Trophoblast cell (in vitro differentiated cells and primary cell): ENCODE measurements around the gene G6PD.

ENCODE experiments used
- DNase-seq, 2 donors: peaks; one replicate each; pipeline ENCODE4 v3.0.0-alpha.2; 2016
- H2AFZ ChIP-seq: 2 replicates; pipeline ENCODE4 v1.6.1; 2013; ENCODE audit warnings: low read length, moderate library complexity, mild to moderate bottlenecking; ENCODE audit not compliant: insufficient read depth, poor library complexity
- H2AK5ac ChIP-seq: 2 replicates; pipeline ENCODE4 v1.6.1; 2013; ENCODE audit warnings: mild to moderate bottlenecking, low read length
- H2BK120ac ChIP-seq: 2 replicates; pipeline ENCODE4 v1.6.1; 2013; ENCODE audit warnings: low read length, mild to moderate bottlenecking, moderate library complexity; ENCODE audit not compliant: insufficient read depth, poor library complexity
- H2BK12ac ChIP-seq: 2 replicates; pipeline ENCODE4 v1.6.1; 2013; ENCODE audit warnings: mild to moderate bottlenecking, low read length, moderate library complexity
- H2BK5ac ChIP-seq: 2 replicates; pipeline ENCODE4 v1.6.1; 2013; ENCODE audit warnings: low read length, low read depth, moderate library complexity, mild to moderate bottlenecking; ENCODE audit not compliant: poor library complexity
- H3K14ac ChIP-seq: 2 replicates; pipeline ENCODE4 v1.6.1; 2013; ENCODE audit warnings: mild to moderate bottlenecking, low read length
- H3K18ac ChIP-seq: 2 replicates; pipeline ENCODE4 v1.6.1; 2013; ENCODE audit warnings: mild to moderate bottlenecking, low read length
- H3K23ac ChIP-seq: 2 replicates; pipeline ENCODE4 v1.6.1; 2013; ENCODE audit warnings: low read length
- H3K27ac ChIP-seq: 2 replicates; pipeline ENCODE4 v1.5.1; 2013; ENCODE audit warnings: low read depth, mild to moderate bottlenecking, inconsistent platforms, low read length, moderate library complexity
- H3K27me3 ChIP-seq: 2 replicates; pipeline ENCODE4 v1.6.1; 2013; ENCODE audit warnings: inconsistent platforms, mild to moderate bottlenecking, low read length, moderate library complexity; ENCODE audit not compliant: insufficient read depth
- H3K36me3 ChIP-seq, 2 experiments: 1 replicate in 1 of 2; 2 replicates in 1 of 2; pipeline ENCODE4 v1.6.1; 2013; ENCODE audit warnings: low read length in 2 of 2, mild to moderate bottlenecking in 2 of 2, moderate library complexity in 1 of 2; ENCODE audit not compliant: insufficient read depth in 2 of 2, control insufficient read depth in 1 of 2
- H3K4ac ChIP-seq: 2 replicates; pipeline ENCODE4 v1.6.1; 2013; ENCODE audit warnings: low read depth, mild to moderate bottlenecking, low read length, moderate library complexity
- H3K4me1 ChIP-seq, 2 experiments: 1 replicate in 1 of 2; 2 replicates in 1 of 2; pipeline ENCODE4 v1.6.1; 2013; ENCODE audit warnings: low read length in 2 of 2, mild to moderate bottlenecking in 2 of 2, moderate library complexity in 1 of 2; ENCODE audit not compliant: insufficient read depth in 2 of 2, control insufficient read depth in 1 of 2
- H3K4me2 ChIP-seq: 2 replicates; pipeline ENCODE4 v1.6.1; 2013; ENCODE audit warnings: inconsistent platforms, mild to moderate bottlenecking, low read length, moderate library complexity
- H3K4me3 ChIP-seq: 2 replicates; pipeline ENCODE4 v1.5.1; 2013; ENCODE audit warnings: mild to moderate bottlenecking, low read depth, low read length, inconsistent platforms
- H3K79me1 ChIP-seq: one replicate; pipeline ENCODE4 v1.6.1; 2013; ENCODE audit warnings: low read length
- H3K79me2 ChIP-seq: 2 replicates; pipeline ENCODE4 v1.6.1; 2013; ENCODE audit warnings: low read length, mild to moderate bottlenecking; ENCODE audit not compliant: control insufficient read depth, insufficient read depth, poor library complexity
- H3K9ac ChIP-seq: 2 replicates; pipeline ENCODE4 v1.6.1; 2013; ENCODE audit warnings: mild to moderate bottlenecking, low read length
- H3K9me3 ChIP-seq: 2 replicates; pipeline ENCODE4 v1.6.1; 2013; ENCODE audit warnings: low read depth, mild to moderate bottlenecking, control low read depth, inconsistent platforms, low read length; ENCODE audit not compliant: insufficient read depth
- H4K12ac ChIP-seq: 2 replicates; pipeline ENCODE4 v1.6.1; 2013; ENCODE audit warnings: low read depth, mild to moderate bottlenecking, low read length, moderate library complexity
- H4K8ac ChIP-seq: 2 replicates; pipeline ENCODE4 v1.6.1; 2013; ENCODE audit warnings: low read depth, mild to moderate bottlenecking, low read length, moderate library complexity
- H4K91ac ChIP-seq: one replicate; pipeline ENCODE4 v1.6.1; 2013; ENCODE audit warnings: low read depth, mild to moderate bottlenecking, low read length, moderate library complexity
- WGBS: extraction: QIAGEN DNeasy Blood & Tissue Kit; methylation state at CpG from one replicate; pipeline ENCODE4 v1.1.7; 2013; ENCODE audit warnings: missing lambda C conversion rate; ENCODE audit not compliant: insufficient read length, insufficient coverage; ENCODE audit errors: extremely low coverage; 5-methylcytosine and 5-hydroxymethylcytosine counted together

The G6PD gene

GRCh38 chrX:154488336-154489075, 58.1 kb downstream of the G6PD start:
- Histone ChIP-seq H4K12ac (no peak overlapping the region), H3K4ac (no peak overlapping the region), H3K27ac (no peak overlapping the region), H3K23ac (no peak overlapping the region), H2BK12ac (no peak overlapping the region), H3K9ac (no peak overlapping the region), H3K79me2 (peaks cover 16% of the 10 kb centered on the region), H3K27me3 (no peaks in the 10 kb centered on the region), H3K18ac (no peak overlapping the region), H3K4me2 (no peak overlapping the region), H4K8ac (no peak overlapping the region), H2BK5ac (no peak overlapping the region), H2AFZ (no peak overlapping the region), H3K14ac (no peak overlapping the region), H3K4me1 (peaks cover 20 to 22% of the 10 kb centered on the region in 2 experiments), H3K79me1 (peaks cover 17% of the 10 kb centered on the region), H3K4me3 (no peak overlapping the region), H4K91ac (no peak overlapping the region), H3K36me3 (peaks cover 31 to 34% of the 10 kb centered on the region in 2 experiments), H2BK120ac (no peak overlapping the region), H2AK5ac (no peak overlapping the region), H3K9me3 (peaks cover 1% of the 10 kb centered on the region)
- DNase-seq: no peak
- no CpG with 5 or more reads among the region's 20 CpGs for WGBS

- Histone ChIP-seq H3K9me3 (peaks cover 1% of the 10 kb centered on the region), H3K36me3 (peaks cover 31 to 34% of the 10 kb centered on the region in 2 experiments), H2AK5ac (peak overlapping the region; percentile 1), H4K12ac (no peak overlapping the region), H3K79me2 (peaks cover 16% of the 10 kb centered on the region), H3K27me3 (no peaks in the 10 kb centered on the region), H4K91ac (peak overlapping the region; percentile 1), H3K14ac (no peak overlapping the region), H3K79me1 (peaks cover 17% of the 10 kb centered on the region), H3K4me2 (peak overlapping the region; percentile 70), H2AFZ (no peak overlapping the region), H3K23ac (no peak overlapping the region), H2BK12ac (no peak overlapping the region), H3K4me3 (no peak overlapping the region), H2BK5ac (no peak overlapping the region), H3K27ac (peak overlapping the region; percentile 93), H3K4ac (peak overlapping the region; percentile 15), H4K8ac (no peak overlapping the region), H3K9ac (no peak overlapping the region), H3K18ac (no peak overlapping the region), H3K4me1 (peaks cover 20 to 22% of the 10 kb centered on the region in 2 experiments), H2BK120ac (no peak overlapping the region)
- no peak for DNase-seq
- WGBS: no CpG with 5 or more reads among the region's 28 CpGs
Measured at GRCh38 chrX:154487518-154488290, 58.9 kb downstream of the G6PD start.

GRCh38 chrX:154486396-154487207, 60.0 kb downstream of the G6PD start, which contains the start of gene UBL4A:
TSS of gene UBL4A (minus strand) at chrX:154486615. CDS start at chrX:154486584, 31 bp downstream.
- peak within 1 kb of the TSS; percentile 90 for H3K14ac ChIP-seq
- H2AFZ ChIP-seq: peak within 1 kb of the TSS; percentile 66
- H2BK120ac ChIP-seq: peak within 1 kb of the TSS; percentile 92
- peak within 1 kb of the TSS; percentile 87 for H3K9ac ChIP-seq
- H3K79me2 ChIP-seq: peaks cover 16% of the 10 kb centered on the region
- peak within 1 kb of the TSS; percentile 88 for H2AK5ac ChIP-seq
- peak within 1 kb of the TSS; percentile 93 for H3K27ac ChIP-seq
- peak within 1 kb of the TSS; percentile 88 for H3K4ac ChIP-seq
- H3K4me3 ChIP-seq: peak within 1 kb of the TSS; percentile 83
- no peak within 1 kb of the TSS for H3K23ac ChIP-seq
- H3K4me1 ChIP-seq: peaks cover 20 to 22% of the 10 kb centered on the region in 2 experiments
- peak within 1 kb of the TSS; percentile 92 for H3K18ac ChIP-seq
- H4K91ac ChIP-seq: peak within 1 kb of the TSS; percentile 96
- peak within 1 kb of the TSS; percentile 83 for H3K4me2 ChIP-seq
- H2BK5ac ChIP-seq: peak within 1 kb of the TSS; percentile 80
- H3K36me3 ChIP-seq: peaks cover 31 to 34% of the 10 kb centered on the region in 2 experiments
- peaks cover 1% of the 10 kb centered on the region for H3K9me3 ChIP-seq
- no CpG with 5 or more reads among the region's 95 CpGs for WGBS
- H3K79me1 ChIP-seq: peaks cover 17% of the 10 kb centered on the region
- H4K8ac ChIP-seq: peak within 1 kb of the TSS; percentile 87
- no peaks in the 10 kb centered on the region for H3K27me3 ChIP-seq
- DNase-seq: peak; percentile 44 to 49
- peak within 1 kb of the TSS; percentile 64 for H4K12ac ChIP-seq
- H2BK12ac ChIP-seq: peak within 1 kb of the TSS; percentile 37

- peak overlapping the region; percentile 92 for H3K27ac ChIP-seq
Measured at GRCh38 chrX:154486052-154486395, 60.6 kb downstream of the G6PD start.

More at GRCh38 chrX:154486052-154486395, 60.6 kb downstream of the G6PD start:
- Histone ChIP-seq H2BK5ac (peak overlapping the region; percentile 80), H2BK120ac (peak overlapping the region; percentile 92), H3K79me2 (peaks cover 16% of the 10 kb centered on the region), H3K4ac (peak overlapping the region; percentile 88), H2BK12ac (peak overlapping the region; percentile 24), H3K9me3 (peaks cover 1% of the 10 kb centered on the region), H3K4me3 (peak overlapping the region; percentile 83), H3K27me3 (no peaks in the 10 kb centered on the region), H3K18ac (peak overlapping the region; percentile 92), H2AFZ (peak overlapping the region; percentile 66), H3K79me1 (peaks cover 14% of the 10 kb centered on the region), H4K8ac (peak overlapping the region; percentile 87), H4K12ac (peak overlapping the region; percentile 64), H3K23ac (no peak overlapping the region), H2AK5ac (peak overlapping the region; percentile 88), H4K91ac (peak overlapping the region; percentile 96), H3K14ac (peak overlapping the region; percentile 90), H3K4me1 (peaks cover 20 to 22% of the 10 kb centered on the region in 2 experiments), H3K4me2 (peak overlapping the region; percentile 83), H3K36me3 (peaks cover 31 to 34% of the 10 kb centered on the region in 2 experiments), H3K9ac (peak overlapping the region; percentile 87)
- WGBS: no CpG with 5 or more reads among the region's 35 CpGs
- peak in 1 of 2 donors; percentile 26 for DNase-seq
